GM12864 (cell line): Measurements from ENCODE around the gene CSH1.

Experiments used
- DNase-seq: peaks from one replicate; pipeline ENCODE4 v3.0.0-alpha.2; 2011; ENCODE audit warnings: low read depth
- H3K4me3 ChIP-seq: 2 replicates; pipeline ENCODE4 v1.5.1; 2011; ENCODE audit warnings: mild to moderate bottlenecking, low read depth, low read length, control low read depth
- TF ChIP-seq, protein P1 (sequence below): IDR thresholded peaks from 2 replicates; pipeline ENCODE4 v1.5.1; 2011; ENCODE audit warnings: low read depth, mild to moderate bottlenecking, moderate library complexity, low read length, control low read depth, inconsistent platforms; ENCODE audit errors: missing control alignments

CSH1 gene

GRCh38 chr17:63850401-63850800 lies 46.0 kb downstream of the CSH1 start:
- TF ChIP-seq, protein P1, sequence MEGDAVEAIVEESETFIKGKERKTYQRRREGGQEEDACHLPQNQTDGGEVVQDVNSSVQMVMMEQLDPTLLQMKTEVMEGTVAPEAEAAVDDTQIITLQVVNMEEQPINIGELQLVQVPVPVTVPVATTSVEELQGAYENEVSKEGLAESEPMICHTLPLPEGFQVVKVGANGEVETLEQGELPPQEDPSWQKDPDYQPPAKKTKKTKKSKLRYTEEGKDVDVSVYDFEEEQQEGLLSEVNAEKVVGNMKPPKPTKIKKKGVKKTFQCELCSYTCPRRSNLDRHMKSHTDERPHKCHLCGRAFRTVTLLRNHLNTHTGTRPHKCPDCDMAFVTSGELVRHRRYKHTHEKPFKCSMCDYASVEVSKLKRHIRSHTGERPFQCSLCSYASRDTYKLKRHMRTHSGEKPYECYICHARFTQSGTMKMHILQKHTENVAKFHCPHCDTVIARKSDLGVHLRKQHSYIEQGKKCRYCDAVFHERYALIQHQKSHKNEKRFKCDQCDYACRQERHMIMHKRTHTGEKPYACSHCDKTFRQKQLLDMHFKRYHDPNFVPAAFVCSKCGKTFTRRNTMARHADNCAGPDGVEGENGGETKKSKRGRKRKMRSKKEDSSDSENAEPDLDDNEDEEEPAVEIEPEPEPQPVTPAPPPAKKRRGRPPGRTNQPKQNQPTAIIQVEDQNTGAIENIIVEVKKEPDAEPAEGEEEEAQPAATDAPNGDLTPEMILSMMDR = no peak
- no peak overlapping the region for H3K4me3 ChIP-seq
- DNase-seq = no peak

GRCh38 chr17:63848834-63849689 lies 47.3 kb downstream of the CSH1 start:
- TF ChIP-seq, protein P1 = peak; percentile 76
- H3K4me3 ChIP-seq = peak overlapping the region; percentile 42
- peak; percentile 86 for DNase-seq

DNA sequence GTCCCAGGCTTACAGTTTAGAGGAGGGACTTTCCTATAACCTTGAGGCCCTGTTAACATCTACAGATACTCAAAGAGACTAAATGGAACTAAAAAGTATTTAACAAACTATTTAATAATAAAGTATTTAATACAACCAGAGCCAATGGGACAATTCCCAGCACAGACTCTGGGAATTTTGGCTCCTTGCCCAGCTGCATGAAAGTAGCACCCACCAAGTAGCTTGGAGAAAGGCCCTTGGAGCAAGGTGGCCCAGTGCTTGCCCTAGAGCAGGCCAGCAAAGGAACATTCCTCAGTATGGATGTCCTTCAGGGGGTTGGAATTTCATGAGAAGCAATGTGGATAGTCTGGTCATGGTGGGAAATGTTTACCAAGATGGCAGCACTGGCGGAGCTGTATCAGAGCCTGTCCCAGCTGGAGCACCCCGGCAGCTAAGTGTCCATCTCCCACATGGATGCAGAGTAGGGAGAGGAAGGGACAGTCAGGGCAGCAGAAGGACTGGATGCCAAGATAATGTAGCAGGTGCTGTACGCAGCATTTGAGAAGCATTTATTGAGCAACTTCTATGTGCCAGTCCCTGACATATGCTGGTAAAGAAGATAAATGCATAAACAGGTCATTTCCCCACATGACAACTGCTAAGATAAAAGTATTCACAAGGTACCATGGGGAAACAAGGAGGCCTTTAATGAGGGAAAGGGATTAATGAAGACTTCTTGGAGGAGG lies 48.7 kb downstream of the CSH1 start:
- TF ChIP-seq, protein P1 = no peak
- DNase-seq = no peak
- H3K4me3 ChIP-seq = no peak overlapping the region

DNA sequence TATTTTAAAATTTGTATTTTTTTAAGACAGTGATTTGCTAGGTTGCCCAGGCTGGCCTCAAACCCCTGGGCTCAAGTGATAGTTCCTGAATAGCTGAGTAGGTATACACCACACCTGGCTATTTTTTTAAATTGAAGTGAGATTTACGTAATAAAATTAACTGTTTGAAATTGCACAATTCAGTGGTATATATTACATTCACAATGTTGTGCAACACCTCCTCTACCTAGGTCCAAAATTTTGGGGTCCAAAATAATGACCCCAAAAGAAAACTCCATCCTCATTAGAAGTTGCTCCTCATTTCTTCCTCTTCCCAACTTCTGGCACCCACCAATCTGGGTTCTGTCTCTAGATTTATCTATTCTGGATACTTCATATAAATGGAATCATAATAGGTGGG lies 50.9 kb downstream of the CSH1 start:
- TF ChIP-seq, protein P1 = no peak
- DNase-seq = no peak
- no peak overlapping the region for H3K4me3 ChIP-seq
